ENCODE data around the gene OR2J1.
"Not testable (repeated sequence)": the region's sequence is repeated elsewhere in the genome, so short reads cannot be mapped to it uniquely, and the experiment has no call there.

Gene OR2J1

GRCh38 chr6:29099190-29099589, at the start of gene OR2J1:
Gene OR2J1 (plus strand): TSS chr6:29099490. CDS start chr6:29100943, 1,453 bp downstream.
- no peak for DNase-seq (ENCODE audit: low read depth)

GRCh38 chr6:29051680-29052079, 47.6 kb upstream of the OR2J1 start:
- no peak for DNase-seq (ENCODE audit: low read depth)

- DNase-seq (ENCODE audit: low read depth) = no peak
Measured at GRCh38 chr6:29071831-29072723, 27.2 kb upstream of the OR2J1 start.

GRCh38 chr6:29079203-29079602, 20.1 kb upstream of the OR2J1 start:
- no peak for DNase-seq (ENCODE audit: low read depth)

GRCh38 chr6:29081312-29081711, 18.0 kb upstream of the OR2J1 start:
- no peak for DNase-seq (ENCODE audit: low read depth)

- DNase-seq (ENCODE audit: low read depth) = no peak
Measured at GRCh38 chr6:29082457-29082856, 16.8 kb upstream of the OR2J1 start.

- no peak for DNase-seq (ENCODE audit: low read depth)
Measured at GRCh38 chr6:29087213-29087612, 12.1 kb upstream of the OR2J1 start, which contains the start of gene OR2B3. Gene OR2B3 (minus strand): TSS chr6:29087313. CDS start chr6:29087248, 65 bp downstream.

- DNase-seq (ENCODE audit: low read depth) = no peak
Measured at GRCh38 chr6:29092957-29093356, 6.3 kb upstream of the OR2J1 start.

GRCh38 chr6:29097803-29098202, 1.5 kb upstream of the OR2J1 start:
- DNase-seq (ENCODE audit: low read depth) = no peak

GRCh38 chr6:29107758-29108157, 8.5 kb downstream of the OR2J1 start, which contains the start of gene OR2J3:
Gene OR2J3 (plus strand): TSS chr6:29108058. CDS start chr6:29111891, 3,833 bp downstream.
- DNase-seq (ENCODE audit: low read depth) = no peak

- no peak for DNase-seq (ENCODE audit: low read depth)
Measured at GRCh38 chr6:29112135-29112534, 12.8 kb downstream of the OR2J1 start.

GRCh38 chr6:29114964-29115363, 15.7 kb downstream of the OR2J1 start:
- not testable (repeated sequence) for DNase-seq (ENCODE audit: low read depth)

GRCh38 chr6:29129326-29130012, 30.2 kb downstream of the OR2J1 start:
- no peak for DNase-seq (ENCODE audit: low read depth)

GRCh38 chr6:29130644-29131043, 31.4 kb downstream of the OR2J1 start:
- no peak for DNase-seq (ENCODE audit: low read depth)

- no peak for DNase-seq (ENCODE audit: low read depth)
Measured at GRCh38 chr6:29131691-29132090, 32.4 kb downstream of the OR2J1 start.

GRCh38 chr6:29137724-29138123, 38.4 kb downstream of the OR2J1 start:
- DNase-seq (ENCODE audit: low read depth) = no peak

GRCh38 chr6:29141606-29142005, 42.3 kb downstream of the OR2J1 start:
- DNase-seq (ENCODE audit: low read depth) = no peak

- DNase-seq (ENCODE audit: low read depth) = no peak
Measured at GRCh38 chr6:29142309-29142708, 43.0 kb downstream of the OR2J1 start.

- DNase-seq (ENCODE audit: low read depth) = no peak
Measured at GRCh38 chr6:29146179-29146578, 46.9 kb downstream of the OR2J1 start.

- no peak for DNase-seq (ENCODE audit: low read depth)
Measured at GRCh38 chr6:29147074-29147473, 47.8 kb downstream of the OR2J1 start.

GRCh38 chr6:29149444-29149843, 50.2 kb downstream of the OR2J1 start:
- DNase-seq (ENCODE audit: low read depth) = not testable (repeated sequence)
